GM18511 (cell line): ENCODE results near the gene ZNF112.
"Not testable (repeated sequence)": the region's sequence is repeated elsewhere in the genome, so short reads cannot be mapped to it uniquely, and the experiment has no call there.

Experiments used
- ATAC-seq: cut with Tn5 transposase; IDR thresholded peaks from one replicate; pipeline ENCODE4 v1.9.1; 2021; ENCODE audit warnings: mild to moderate bottlenecking, moderate library complexity; ENCODE audit not compliant: unreplicated experiment

ZNF112 gene

DNA sequence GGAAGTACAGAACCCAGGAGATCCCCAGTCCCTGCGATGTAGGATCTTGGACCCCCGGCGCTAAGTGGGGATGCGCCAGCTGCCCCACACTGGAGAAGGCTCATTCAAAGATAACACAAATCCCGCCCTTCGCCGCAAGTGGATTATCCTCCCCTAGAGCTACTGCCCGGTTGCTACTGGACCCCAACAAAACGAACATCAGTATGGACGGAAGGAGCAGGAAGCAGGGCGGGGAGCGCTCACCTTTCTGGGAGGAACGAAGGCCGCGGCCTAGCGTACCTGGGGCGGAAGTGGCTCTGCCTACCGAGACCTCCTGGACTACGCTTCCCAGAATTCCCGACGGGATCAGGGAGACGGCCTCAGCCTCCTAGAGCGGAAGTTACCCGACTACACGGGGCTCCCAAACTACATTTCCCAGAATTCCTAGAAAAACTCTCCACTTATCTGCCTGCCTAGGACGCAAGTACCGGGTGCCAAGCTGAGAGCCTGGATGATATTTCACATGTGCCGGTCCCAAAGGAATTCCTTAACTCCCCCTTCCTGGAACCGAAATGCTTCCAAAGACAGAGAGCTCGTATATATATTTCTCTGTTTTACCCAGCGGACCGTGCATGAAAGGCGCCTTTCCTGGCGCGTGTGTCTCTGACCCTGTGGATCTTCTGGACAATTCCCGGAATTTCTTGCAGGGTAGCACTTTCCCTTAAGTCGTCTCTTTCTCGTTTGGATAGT lies at the start of gene ZNF112:
ZNF112 (minus strand) TSS at position 298 of the 729 bp plus-strand sequence. CDS start 16,141 bp downstream, outside the sequence.
- no peak for ATAC-seq

DNA sequence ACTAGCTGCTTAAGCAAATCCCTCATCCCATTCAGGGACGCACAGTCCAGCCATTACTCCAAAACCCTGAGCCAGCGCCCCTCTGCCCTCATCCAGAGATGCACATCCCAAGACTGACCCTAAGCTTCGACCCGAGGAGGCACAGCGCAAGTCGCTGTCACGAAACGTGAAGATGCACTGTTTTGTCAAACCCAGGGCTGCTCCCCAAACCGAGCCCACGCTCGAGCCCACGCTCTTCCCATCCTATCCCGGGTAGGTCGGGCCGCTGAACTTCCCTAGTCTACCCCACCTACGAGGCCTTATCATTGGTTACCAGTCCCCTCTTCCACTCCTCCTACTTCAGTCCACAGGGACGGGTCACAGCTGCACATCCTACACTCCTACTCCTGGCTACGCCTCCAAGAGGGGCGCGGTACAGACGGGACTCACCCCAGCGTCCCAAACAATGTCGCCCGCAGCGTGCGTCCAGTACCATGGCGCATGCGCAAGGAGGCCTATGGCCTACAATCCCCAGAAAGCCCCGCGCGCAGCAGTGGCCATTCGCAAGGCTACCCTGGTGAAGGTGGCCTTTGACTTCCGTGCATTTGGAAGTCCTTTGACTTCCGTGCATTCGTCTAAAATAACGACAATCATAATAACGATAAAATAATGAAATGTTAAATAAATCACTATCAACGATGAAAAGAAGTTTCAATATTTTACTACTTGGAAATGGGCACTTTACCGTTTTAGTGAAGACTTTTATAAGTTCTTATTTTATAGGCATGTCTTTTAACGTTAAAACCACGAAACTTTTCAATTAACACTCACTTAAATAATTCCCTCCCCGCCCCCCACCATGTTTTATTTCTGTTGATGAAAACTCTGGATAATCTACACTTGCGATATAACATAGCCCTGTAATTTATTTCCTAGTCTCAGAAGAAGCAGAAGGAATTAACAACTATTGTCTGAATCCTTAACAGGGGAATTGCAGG lies 44.9 kb upstream of the ZNF112 start, which contains the start of gene ZNF285:
ZNF285 (minus strand) TSS at position 470 of the 977 bp plus-strand sequence. CDS start 4,395 bp downstream, outside the sequence.
- ATAC-seq: peak; percentile 70

DNA sequence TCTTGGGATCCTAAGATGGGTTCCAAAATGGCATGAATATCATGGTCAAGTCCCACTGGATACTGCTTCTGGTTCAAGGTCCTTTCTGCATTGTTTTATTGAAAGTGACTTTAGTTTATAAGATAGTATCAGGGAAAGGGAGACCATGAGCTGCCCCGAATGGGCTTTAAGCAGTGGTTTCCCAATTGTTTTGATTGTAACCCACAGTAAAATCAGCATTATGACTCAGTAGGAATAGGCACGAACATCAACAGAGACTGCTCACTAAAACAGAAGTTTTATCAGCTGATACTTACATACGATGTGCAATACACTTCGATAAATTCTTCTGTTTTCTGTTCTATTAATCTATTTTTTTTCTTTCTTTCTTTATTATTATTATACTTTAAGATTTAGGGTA lies 32.8 kb upstream of the ZNF112 start:
- ATAC-seq: not testable (repeated sequence)

DNA sequence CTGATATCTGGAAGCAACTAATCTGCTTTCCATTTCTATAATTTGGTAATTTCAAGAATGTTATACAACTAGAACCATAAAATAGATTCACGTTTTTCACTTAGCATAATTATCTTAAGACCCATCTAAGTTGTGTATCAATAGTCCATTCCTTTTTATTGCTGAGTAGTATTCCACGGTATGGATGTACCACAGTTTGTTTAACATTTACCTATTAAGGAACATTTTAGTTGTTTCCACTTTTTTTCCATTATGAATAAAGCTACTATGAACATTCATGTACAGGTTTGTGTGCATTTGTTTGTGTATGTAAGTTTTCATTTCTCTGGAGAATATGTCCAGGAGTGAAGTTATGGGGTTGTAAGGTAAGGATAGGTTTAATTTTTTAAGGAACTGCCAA lies 18.3 kb upstream of the ZNF112 start:
- no peak for ATAC-seq

DNA sequence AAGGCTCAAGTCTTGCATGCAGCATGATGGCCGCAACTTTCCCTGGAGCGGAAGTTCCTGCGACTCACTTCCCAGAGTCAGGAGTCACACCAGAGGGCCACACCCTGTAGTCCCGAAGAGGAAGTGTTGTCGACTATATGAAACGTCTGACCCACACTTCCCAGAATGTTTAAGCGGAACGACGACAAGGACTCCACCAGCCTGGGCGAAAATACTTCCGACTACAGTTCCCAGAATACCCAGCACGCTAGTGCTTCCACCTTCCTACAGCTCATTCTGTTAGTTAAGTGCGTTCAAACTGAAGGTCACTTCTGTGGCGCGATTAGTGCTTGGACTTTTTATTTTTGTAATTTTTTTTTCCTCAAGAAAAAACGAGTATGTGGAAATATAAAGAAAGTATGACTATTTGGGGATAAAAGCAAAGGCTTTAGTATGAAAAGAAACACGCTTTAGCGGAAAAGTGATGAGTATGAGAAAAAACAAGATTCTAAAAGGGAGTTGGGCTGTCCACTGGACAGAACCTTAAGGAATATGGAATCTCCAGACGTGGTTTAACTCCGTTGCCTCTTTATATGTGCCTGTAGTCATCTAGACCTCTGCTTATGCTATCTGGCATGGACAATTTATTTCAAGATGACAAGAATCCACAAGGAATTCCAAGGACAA lies 15.5 kb upstream of the ZNF112 start:
- no peak for ATAC-seq

DNA sequence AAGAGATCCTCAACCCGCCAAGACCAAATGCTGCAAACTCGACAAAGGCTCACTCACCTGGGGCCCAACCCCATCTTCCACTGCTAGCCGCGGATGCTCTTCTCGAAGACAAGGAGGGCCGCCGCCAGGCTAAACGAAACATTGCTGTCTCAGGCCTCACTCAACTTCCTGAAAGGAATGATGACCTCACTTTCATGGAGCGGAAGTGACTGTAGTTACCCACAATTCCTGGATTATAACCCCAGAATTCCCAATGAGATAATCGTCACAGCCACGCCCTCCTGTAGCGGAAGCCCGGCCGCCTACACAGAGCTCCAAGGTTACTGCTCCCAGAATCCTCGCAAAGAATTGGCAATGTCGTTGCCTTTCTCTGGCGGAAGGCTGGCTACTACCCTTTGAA lies 10.5 kb upstream of the ZNF112 start:
- no peak for ATAC-seq

DNA sequence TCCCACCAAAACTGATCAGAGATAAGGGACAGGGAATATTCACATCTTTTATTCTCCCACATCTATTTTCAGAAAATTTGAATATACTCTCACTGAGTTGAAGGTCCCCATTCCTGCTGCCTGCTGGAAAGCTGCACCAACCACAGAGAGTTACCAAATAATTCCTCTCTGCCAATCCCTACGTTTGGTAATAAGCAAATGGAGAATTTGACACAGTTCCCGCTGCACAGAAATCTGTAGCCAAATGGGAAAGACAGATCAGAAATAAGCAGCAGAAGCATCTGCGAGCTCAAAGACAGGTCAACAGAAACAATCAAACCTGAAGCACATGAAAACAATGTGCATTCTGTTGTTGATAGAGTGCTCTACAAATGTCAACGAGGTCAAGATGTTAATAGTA lies 9.9 kb downstream of the ZNF112 start:
- no peak for ATAC-seq

DNA sequence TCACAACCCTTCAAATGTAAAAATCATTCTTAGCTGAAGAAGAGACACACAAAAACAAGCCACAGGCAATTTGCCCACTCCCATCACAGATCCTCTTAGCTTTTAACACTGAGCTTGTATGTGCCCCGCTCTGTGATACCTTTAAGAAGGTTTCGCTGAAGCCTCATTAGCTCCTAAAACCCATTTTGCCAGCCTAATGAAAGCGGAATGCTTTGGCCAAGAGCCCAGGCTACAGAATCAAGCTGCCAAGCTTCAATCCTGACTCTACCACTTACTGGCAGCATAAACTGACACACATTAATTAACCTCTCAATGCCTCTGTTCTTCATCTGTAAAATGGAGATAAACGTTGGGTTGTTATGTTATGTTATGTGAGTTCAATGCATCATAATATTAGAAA lies 10.5 kb downstream of the ZNF112 start:
- no peak for ATAC-seq

DNA sequence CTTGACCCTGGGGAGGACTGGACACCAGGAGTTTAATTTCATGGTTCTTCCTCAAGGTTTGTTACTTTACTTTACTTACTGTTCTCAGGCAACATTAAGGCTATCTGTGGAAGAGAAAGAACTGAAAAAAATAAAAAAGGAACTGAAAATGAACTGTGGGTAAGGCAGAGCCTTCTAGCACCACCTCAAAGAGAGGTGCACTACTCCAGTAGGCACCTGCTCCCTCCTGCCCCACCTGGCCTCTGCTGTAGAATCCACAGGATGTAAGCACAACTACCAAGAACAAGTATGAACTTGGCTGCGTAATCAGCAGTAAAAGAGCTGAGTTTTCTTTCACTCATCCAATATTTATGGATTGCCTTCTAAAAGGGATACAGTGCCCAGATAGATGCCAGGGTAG lies 12.2 kb downstream of the ZNF112 start:
- ATAC-seq: no peak

DNA sequence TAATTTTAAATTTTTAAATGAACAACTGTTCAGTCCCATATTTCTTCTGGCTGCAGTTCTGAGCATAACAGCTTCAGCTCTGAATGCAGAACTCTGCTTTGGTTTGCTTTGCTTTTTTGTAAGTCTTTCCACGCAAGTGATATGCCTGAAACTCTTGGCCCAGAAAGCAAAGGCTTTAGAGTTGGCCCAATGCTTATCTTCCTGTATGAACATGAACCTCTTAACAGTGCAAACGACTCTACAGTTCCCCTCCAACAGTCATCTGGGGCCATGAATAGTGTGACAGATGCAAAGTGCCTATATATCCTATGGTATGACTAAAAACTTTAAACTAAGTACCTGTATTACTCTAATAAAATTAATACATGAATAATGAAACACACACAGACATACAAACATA lies 14.7 kb downstream of the ZNF112 start:
- ATAC-seq: no peak

DNA sequence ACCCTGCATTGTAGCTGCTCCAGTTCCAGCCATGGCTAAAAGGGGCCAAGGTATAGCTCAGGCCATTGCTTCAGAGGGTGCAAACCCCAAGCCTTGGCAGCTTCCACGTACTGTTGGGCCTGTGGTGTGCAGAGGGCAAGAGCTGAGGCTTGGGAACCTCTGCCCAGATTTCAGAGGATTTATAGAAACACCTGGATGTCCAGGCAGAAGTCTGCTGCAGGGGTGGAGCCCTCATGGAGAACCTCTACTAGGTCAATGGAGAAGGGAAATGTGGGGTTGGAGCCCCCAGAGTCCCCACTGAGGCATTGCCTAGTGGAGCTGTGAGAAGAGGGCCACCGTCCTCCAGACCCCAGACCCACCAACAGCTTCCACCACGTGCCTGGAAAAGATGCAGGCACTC lies 21.8 kb downstream of the ZNF112 start:
- ATAC-seq: not testable (repeated sequence)

DNA sequence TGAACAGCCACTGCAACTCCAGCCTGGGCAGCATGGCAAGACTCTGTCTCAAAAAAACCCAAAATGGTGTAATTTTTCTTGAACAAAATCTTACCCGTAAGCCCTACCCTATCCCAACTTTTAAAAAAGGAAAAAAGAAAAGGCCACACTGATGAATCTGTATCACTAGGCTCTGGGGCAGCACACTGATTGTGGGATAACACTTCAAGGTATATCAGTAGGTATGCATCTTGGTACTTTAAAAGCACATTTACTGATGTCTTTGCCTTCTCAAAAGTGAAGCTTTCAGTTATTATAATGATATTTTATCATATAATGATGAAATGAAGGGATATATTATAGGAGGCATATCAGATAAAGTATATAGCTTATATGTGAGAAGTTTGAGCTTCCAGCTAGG lies 24.3 kb downstream of the ZNF112 start:
- no peak for ATAC-seq

DNA sequence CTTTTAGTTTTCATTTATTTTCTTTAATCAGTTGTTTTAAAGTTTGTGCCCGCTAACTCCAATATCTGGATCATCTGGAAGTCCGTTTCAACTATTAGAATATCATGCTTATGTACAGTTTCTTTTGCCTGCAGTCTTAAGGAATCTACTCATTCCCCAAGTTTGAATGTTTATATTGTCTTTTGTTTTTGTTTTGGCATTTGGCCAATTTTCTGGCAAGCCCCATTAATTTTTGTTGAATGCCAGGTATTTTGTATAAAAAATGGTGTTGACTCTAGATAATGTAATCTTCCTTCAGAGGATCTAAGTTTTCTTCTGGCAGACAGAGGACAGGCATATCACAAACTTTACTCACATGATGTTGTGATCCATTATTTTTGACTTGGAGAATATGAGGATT lies 40.6 kb downstream of the ZNF112 start:
- ATAC-seq: no peak

DNA sequence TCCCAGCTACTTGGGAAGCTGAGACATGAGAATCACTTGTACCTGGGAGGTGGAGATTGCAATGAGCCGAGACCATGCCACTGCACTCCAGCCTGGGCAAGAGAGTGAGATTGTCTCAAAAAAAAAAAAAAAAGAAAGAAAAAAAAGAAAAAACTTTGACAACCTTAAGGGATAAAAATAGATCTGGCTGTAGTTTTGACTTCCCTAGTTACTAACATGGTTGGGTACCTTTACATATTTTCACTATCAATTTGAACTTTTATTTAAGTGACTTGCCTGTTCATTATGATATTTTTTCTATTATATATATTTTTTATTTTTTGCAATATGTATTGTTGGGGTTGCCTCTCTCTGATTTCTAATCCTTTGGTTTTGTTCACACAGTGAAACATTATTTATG lies 43.2 kb downstream of the ZNF112 start:
- no peak for ATAC-seq

DNA sequence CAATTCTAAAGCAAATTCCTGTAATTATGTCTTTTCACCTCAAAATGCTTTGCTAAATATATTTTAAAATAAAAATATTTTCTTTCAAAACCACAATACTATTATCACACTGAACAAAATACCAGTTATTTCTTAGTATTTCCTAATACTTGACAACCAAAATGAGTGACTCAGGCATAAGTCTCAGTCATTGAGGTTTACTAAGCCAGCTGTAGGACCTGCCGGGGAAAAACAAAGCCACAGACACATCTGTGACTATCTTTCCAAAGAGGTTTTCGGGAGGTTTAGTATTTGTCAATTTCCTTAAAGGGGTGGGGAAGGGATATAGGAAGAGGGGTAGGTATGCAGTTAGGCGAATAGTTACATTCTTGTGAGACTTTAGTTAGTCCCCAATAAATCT lies 48.5 kb downstream of the ZNF112 start:
- no peak for ATAC-seq

DNA sequence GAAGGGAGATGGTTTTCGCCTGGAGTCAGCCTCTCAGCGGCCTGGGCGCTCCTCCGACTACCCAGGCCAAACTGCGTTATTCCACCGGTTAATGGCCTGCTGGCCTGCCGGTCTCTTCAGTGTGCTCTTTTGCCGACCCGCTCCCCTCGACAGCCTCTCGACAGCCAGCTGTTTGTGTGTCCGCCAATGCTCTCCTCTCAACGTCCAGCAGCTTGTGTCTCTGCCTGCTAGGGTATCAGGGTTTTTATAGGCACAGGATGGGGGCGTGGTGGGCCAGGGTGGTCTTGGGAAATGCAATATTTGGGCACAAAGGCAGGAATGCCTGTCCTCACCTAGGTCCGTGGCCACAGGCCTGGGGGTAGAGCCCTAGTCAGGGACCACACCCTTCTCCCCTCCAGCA lies 50.2 kb downstream of the ZNF112 start:
- ATAC-seq: no peak

DNA sequence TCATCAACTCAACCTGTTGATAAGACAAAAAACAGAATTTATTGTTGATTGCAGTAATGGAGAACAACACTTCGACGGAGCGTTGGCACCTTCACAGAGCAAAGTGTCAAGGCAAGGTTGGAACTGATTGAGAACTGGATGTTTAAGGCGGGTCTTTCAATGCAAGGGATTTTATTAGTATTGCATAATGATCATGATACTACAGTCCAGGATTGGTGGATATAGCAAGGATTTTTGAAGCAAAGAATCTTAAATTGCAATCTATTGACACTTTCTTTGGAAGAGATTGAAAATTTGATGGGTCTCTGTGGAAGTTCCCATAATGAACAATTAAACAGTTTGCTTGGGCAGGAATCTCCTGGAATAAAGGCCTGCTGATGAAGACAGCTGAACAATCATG lies 51.0 kb downstream of the ZNF112 start:
- ATAC-seq: no peak

DNA sequence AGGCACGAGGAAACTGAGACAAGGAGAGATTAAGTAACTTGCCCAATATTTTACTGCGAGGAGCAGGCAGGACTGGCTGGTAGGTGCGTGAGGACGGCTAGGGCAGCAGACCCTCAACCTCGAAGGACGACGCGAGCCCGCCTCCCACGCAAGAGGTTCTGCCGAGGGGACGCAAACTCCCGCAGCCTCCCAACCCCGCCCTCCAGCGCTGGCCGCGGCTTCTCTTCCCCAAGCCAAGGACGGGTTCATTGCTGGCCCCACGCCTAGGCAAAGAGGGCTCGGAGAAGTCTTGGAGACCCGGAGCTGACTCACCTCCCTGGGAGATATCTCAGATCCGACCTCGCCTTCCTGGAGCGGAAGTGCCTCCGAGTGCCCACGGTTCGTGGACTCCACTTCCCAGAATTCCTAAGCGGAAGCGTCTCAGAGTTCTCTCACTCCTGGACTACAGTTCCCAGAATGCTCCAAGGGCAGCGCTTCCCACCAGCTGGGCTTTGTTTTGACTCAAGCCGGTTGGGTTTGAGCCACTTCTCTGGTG lies 51.8 kb downstream of the ZNF112 start, which contains the start of gene ZNF235:
ZNF235 (minus strand) TSS at position 367 of the 535 bp plus-strand sequence. CDS start 1,621 bp downstream, outside the sequence.
- peak; percentile 91 for ATAC-seq

DNA sequence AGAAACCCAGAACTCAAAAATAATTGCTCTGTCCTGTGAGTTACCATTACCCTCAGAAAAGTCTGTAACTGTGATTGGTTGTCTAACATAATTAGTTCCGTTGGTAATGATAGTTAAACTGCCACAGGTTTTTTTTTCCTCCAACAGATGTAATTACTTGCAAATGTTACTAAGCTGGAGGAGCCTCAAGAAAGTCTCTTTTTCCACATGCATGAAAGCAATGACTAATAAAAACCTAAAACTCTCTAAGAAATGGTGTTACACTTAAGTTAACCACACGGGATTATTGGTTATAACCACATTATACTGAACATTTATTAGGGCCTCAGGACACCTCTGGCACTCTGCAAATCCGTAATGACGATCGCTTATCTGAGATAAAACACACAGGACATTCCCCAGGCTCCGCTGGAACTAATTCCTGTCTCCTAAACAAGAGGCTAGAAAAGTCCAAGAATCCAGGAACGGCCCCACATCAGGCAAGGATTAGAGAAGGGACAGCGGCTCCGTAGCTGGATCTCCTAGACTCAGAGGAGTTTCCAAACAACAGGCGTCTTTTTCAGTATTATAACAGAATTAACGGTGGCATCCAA lies 52.4 kb downstream of the ZNF112 start:
- peak; percentile 35 for ATAC-seq

DNA sequence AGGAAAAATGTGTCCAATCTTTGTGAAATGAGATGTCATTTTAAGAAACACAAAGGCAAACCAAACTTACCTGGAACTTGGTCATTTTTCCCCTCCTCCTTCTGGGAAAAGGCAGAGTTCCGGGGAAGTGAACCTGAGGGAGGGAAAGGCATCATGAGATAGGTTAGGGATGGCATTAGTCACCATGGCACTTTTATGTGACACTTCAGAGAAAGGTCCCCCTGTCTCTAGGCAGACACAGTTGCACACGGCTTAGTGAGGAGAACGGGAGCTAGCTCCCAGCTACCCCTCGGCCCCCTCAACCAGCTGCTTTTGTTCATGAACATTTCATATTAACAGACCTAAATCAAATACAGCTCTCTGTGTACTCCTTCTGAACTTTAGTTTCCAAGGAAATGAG lies 53.2 kb downstream of the ZNF112 start:
- ATAC-seq: no peak
